GM19240 (cell line): ENCODE data around the gene AMN1.
A peak's percentile ranks its signal among the peaks of the same experiment; 100 is the strongest.
"Not testable (repeated sequence)": the region's sequence is repeated elsewhere in the genome, so short reads cannot be mapped to it uniquely, and the experiment has no call there.

Source experiments
- DNase-seq: peaks from one replicate; pipeline ENCODE4 v3.0.0; 2011; ENCODE audit warnings: low spot score; ENCODE audit not compliant: insufficient read length

AMN1 gene

DNA sequence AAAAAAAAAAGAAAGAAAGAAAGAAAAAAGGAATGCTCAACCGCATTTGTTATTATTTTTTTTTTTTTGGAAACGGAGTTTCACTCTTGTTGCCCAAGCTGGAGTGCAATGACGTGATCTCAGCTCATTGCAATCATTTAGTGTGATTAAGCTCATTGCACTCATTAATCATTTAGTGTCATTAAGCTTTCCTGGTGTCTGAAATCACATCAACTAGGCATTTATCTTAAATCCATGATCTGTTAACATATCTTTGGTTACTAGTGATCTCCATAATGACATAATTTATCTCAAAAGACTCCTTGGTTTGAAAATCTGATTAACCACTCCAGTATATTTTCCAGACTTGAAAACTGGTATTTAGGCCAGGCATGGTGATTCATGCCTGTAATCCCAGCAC is 43.0 kb downstream of the AMN1 start:
- DNase-seq, result no peak

DNA sequence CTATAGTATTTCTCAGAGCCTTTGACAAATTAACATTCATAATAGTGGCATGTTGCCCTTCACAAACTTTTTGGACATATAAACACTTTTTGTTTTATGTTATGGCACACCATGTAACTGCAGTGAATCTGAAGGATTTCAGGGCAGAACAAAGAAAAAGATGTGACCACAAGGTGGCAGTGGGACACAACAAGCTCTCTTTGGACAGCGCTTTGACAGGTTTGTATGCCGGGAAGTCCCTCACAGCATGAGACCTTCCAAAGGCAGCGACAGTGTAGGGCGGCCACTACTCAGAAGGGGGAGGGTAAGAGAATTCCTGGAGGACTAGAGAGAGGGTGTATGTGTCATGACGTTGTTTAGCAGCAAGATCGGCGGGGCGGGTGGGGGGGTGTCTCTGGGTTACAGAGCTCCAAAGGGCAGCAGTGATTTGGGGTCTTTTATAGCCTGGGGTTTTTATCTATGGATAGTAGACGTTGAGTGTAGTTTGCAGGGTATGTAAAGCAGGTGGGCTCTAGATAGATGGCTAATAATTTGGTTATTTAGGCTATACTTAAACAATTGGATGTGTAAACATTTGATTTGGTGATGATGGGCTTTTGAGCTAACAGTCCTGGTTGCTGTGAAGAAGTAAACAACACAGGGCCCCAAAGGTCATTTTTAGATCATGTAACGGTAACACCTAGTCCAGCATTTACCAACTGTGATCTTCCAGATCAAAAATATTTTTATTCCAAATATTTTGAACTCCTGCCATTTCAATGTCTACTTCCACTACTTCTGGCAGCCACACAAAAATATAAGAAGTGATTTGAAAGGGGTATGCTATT is 46.5 kb downstream of the AMN1 start:
- peak; percentile 40 for DNase-seq

DNA sequence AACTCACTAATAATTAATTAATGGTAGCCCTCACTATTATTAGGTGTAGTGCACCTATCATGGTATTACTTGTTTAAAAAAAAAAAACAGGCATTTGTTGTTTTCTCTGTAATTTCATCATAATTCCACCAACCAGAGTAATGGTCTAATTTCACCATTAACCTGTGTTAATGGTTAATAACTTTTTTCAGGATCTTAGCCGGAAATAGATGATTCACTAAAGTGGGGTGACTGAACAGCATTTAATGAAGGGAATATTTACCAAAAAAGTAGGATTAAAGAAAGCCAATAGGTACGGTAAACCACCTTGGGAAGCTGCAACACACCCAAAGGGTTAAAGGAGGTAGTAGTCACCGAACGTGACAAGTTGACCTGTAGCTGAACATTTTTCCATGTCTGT is 56.3 kb downstream of the AMN1 start:
- DNase-seq, result no peak

DNA sequence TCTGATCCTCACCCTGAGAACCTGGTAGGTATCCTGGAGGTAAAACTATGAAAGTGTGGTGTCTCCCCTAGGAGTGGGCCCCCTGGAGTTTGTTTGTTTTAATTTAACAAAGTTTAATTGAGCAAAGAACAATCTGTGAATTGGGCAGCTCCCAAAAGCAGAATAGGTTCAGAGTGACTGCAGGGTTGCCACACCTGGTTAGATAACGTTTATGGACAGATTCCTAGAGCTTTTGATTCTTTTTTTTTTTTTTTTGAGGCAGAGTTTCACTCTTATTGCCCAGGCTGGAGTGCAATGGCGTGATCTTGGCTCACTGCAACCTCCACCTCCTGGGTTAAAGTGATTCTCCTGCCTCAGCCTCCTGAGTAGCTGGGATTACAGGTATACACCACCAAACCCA is 59.2 kb downstream of the AMN1 start:
- DNase-seq, result not testable (repeated sequence)

DNA sequence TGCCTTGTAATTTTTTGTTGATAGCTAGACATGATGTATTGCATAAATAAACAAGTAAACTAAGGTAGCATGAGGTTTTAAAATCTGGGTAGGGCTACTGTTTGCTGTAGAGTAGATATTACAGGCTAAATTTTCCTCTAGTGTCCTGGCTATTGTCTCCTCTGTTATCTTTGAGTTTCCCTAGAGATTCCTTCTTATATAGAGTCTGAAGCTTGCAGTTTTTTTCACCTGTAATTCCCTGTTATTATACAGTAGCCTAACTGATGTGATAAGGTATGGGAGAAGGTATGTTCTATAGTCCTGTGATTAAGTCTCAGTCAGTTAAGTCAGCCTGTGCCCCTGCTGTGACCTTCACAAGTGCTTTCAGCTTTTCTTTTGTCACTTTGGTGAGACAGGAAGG is 59.8 kb downstream of the AMN1 start:
- no peak for DNase-seq

DNA sequence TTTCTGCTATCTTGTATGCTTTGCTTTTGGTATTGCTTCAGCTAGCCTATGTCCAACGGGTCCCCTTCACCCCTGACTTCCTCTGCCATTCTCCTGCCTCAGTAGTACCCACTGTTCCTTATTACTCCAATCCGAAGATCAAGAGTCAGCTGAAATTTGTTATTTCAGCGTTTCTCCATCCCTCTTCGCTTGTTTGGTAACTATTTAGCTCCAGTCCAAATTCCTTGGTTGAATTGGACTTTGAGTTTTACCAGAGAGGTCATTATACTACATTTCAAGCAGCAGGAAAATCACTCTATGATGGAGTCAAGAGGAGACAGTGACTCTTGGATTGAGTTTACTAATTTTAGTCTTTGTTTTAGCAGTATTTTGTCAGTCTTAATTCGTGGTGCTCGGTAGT is 64.8 kb downstream of the AMN1 start:
- no peak for DNase-seq

DNA sequence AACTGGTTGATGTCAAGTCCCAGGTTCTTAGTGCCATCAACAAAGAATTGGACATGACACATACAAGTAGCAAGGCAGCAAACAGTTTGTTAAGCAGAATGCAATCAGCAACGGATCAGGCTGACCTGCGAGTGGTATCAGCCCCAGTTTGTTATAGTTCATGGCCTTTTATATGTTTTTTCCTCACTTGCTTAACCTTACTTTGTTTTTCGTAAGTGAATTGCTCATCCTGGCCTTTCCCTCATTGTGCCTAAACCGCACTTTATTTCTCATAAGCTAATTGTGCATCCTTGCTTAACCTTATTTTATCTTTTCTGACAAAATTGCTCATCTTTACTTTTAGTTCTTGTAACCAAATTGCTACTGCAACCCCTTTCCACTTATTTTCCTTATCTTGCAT is 65.2 kb downstream of the AMN1 start:
- no peak for DNase-seq

DNA sequence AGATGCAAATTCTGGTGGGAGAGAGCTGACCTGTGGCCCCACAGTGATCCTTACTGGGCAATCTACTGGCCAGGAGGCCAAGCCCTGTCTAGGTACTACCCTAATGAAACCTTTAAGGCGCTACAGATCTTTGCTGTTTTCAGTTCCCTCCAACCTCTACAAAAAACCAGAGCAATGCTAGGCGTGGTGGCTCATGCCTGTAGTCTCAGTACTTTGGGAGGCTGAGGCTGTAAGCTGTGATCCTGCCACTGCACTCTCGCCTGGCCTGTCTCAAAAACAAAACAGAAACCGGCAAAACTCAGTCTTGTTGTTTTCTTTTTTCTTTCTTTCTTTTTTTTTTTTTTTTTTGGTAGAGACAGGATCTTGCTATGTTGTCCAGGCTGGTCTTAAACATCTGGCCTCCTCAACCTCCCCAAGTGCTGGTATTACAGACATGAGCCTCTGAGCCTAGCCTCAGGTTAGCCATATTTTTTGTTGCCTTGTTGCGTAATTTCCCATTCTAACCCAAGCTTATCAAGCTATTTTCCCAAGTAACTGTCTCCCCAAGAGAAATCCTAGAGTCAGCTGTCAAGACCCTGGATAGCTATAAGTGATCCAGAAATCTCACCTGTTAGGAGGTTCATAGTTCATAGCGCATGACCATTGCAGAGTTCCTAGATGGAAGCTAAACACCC is 66.5 kb downstream of the AMN1 start:
- no peak for DNase-seq

DNA sequence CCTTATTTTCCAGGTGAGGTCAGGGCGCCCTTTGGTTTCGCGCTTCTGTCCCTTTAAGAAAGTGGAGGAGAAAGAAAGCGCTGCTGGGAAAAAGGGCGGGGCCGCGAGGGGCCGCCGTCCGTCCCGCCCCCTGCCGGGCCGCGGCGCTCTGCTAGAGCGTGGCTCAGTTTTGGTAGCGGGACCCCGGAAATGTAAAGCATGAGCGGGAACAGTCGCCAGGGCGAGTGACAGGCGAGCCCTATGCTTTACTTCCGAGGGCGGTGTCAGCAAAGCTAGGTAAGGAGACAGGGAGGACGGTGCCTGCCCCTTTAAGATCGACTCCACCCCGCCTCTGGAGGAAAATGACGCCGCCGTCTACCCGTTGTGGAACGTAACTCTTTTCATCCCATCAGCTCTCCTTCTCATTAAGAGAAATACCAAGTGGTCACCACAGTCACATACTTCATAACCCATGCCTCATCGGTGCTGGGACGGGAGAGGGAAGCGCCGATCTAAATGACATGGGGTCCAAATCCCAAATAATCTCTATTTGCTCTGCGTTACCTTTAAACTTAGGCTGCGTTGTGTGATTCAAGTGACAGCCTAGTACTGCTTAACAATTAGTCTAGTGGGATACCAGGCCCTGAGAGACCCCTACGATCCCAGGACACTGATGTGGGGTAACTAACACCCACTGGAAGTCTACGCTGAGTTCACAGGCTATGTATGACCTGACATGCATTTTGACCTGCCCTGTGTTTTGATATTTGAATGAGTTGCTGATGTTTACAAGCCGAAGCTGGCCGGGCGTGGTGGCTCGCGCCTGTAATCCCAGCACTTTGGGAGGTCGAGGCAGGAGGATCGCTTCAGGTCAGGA is 69.5 kb downstream of the AMN1 start, which contains the start of gene ETFBKMT:
TSS of gene ETFBKMT (plus strand) at position 602 of the 856 bp plus-strand sequence. CDS start 2,266 bp downstream, outside the sequence.
- peak; percentile 72 for DNase-seq

DNA sequence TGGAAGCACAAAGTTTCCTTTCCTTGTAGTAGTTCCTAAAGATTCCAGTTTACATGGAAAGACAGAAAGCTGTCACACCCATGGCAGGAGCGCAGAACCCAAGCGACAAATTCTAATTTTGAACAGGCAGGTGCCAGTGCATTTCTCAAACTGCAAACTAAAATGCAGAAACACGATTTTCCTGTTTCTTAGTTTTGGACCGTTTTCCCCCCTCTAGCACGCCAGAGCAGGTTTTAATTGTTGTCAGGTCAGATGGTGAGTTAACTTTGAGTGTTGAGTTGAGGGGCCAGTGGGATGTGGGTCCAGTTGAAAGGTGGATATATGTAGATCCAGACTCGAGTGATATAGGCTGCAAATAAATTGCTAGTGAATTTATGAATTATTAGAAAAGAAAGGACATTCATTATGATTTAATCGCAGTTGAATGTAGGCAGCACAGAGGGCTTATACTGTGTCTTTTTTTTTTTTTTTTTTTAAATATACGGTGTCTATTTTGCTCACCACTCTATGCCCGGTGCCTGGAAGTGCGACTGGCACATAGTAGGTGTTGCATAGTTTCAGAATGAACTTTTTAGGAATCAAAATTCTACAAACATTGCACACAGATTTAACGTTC is 70.2 kb downstream of the AMN1 start:
- DNase-seq, result no peak

DNA sequence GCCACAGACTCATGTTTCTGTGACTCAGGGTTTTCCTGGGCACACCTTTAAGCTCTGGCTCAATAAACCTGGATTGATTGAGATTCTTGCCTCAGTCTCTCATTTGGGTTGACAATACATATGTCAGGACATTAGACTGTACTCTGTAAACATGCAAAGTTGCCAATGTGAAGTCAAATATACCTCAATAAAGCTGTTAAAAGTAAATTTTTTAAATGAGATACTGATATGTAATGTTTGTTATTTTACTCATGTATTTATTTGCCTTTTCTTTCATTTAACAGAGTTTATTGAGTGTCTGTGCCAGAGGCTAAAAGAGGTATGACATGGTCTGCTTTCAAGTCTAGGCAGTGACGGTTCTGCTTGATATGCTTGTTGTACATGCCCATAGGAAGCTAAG is 73.0 kb downstream of the AMN1 start:
- DNase-seq, result no peak

DNA sequence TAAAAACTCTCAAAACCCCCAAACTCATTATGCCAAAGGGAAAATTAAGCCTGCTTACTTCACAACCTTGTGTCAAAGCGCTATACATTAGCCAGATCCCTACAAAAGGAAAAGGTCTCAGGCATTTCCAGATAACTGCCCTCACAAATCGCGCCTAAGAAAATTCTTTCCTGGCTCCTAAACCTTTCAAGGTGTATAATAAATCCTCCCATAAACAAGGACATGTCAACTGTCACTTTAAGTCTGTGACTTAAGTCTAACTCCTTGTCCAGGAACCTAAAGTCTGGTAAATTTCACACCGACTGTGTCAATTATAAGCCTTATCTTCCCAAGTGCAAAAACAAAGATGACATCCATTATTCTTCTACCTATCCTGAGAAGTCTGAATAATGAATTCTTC is 73.6 kb downstream of the AMN1 start:
- DNase-seq, result no peak

DNA sequence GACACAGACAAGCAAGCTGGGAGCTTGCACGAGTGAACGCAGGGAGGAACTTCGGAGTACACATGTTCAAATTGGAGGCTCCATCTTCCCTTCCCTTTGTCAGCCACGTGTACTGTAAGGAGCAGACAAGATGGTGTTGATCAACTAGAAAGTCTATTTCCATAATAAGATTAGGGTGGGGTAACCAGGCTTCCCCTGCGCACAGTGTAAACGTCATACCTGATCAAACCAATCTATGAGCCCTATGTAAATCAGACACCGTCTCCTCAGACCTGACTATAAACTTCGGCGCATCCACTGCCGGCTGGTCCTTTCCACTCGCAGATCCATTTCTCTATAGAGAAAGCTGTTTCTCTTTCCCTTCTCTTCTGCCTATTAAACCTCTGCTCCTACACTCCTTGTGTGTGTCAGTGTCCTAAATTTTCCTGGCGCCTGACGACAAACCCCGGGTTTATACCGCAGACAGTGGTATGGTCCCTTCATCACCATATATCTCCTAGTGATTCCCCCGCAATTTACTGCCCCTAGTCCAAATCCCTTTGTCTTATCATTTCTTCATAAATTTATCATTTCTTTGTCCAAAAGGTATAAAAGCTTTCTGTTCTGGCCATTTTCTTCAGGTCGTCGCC is 76.8 kb downstream of the AMN1 start:
- no peak for DNase-seq

DNA sequence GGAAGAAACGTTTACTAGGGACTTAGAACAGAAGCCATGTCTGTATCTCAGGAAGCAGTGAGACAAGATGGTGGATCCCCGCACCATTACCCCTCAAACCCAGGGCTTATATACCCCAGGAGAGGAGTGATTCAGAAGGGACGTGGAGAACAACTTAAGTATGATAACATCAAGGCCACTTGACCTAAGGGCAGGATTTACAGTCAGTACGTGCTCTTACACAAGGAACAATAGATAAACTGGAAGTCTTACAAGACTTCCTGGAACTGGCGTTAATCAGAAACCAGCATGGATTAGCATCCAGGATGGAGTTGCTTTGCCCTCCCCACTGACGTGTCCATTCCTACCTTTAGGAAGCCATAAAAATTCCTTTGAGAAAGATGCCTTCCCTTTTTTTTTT is 77.9 kb downstream of the AMN1 start:
- DNase-seq, result no peak

DNA sequence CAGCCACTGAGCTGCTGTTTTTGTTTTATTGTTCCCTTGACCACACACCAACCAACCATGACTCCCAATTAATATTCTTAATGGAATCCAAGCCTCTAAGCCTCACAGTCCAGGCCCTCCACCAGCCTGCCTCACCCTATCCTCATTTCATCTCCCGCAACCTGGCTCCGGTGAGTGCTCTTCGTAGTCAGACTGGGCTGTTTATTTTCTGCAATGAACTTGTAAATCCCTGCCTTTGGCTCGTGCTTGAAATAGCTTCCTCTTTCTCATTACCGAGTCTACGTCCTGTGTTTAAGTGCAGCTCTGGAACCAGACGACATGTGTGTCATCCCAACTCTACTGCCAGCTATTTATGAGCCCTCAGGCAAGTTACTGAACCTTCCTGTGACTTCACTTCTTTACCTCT is 81.7 kb downstream of the AMN1 start:
- no peak for DNase-seq

DNA sequence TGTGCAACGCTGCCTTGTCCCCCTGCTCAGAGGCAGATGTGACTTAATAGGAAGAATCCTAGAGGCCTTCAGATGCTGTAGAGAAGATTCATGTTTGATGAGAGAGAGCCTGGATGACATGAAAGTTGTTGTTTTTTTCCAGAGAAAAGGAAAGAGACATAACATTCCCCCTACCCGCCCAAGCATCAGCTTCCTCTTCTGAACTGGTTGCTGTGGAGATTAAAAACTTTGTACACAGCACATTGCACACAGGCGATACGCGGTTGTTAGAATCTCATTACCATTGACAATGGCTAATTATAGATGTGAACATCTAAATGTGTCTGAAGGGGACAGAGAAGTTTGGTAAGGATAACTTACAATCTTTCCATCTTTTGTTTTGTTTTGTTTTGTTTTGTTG is 82.9 kb downstream of the AMN1 start:
- no peak for DNase-seq

DNA sequence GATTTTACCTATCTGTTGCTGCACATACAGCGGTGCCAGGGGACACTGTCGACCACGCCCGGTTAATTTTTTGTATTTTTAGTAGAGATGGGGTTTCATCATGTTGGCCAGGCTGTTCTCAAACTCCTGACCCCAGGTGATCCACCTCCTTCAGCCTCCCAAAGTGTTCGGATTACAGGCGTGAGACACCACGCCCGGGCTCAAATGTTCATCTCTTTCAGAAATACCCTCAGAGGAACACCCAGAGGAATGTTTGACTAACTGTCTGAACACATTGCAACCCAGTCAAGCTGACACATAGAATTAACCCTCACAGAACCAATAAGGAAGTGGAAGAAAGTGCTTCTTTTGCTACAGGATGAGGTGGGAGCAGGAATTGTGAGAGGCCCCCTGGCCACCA is 84.3 kb downstream of the AMN1 start:
- no peak for DNase-seq

DNA sequence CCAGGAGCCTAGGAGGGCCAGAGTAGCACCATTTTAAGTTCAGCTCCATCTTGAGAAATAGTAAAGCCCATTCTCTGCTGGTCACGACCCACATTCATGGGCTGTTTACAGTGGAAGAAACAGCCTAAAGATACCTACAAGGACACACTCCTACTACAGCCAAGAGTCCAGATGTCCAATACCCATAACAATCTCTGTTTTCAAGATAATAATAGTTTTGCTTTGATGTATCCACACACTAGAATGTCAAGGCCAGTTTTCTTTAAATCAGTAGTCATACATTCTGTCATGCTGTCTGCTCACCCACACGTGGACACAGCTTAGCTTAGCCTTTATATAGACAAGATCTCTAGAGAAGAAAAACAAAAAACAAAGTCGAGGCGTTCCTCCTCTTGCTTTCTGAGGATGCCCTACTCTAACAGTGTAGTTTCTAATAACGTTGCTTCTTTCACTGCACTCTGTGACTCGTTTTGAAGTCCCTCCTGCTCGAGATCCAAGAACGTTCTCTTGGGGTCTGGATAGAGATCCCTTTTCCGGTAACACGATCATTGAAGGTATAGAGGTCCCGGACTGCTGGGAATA is 87.2 kb downstream of the AMN1 start:
- no peak for DNase-seq

DNA sequence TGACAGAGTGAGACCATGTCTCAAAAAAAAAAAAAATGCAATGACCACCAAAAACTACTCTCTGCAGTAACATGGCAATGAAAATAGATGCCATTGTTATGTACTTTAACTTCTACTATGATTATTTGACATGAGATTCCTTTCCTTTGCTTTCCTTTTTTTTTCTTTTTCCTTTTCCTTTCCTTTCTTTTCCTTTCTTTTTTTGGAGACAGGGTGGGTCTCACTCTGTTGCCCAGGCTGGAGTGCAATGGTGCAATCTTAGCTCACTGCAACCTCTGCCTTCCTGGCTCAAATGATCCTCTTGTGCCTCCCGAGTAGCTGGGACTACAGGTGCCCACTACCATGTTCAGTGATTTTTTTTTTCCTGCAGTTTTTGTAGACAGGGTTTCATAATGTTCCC is 94.2 kb downstream of the AMN1 start:
- DNase-seq, result no peak

DNA sequence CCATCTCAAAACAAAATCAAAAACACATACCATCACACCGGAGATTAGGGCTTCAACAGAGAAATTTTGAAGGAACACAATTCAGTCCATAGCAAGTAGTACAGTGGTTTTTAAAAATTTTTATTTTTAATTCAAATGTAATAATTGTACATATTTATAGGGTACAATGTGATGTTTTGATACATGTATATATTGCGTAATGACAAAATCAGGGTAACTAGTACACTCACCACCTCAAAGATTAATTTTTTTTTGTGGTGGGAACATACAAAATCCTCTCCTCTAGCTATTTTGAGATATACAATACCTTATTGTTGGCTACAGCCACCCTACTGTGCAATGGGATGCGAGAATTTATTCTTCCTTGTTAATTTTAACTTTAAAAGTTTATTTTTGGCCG is 95.4 kb downstream of the AMN1 start:
- DNase-seq, result no peak

DNA sequence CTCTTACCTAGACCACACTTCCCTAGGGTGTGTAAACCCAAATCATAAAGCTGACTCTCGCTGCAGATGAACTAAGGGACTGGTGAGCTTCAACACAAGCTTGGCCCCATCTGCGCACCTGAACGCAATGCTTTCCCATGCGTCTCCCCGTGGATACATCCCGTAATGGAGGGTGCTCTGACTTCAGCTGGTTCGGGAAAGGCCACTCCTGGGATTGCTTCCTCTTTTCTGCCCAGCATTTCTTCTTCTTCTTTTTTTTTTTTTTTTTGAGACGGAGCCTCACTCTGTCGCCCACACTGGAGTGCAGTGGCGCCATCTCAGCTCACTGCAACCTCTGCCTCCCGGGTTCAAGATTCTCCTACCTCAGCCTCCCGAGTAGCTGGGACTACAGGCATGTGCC is 97.0 kb downstream of the AMN1 start:
- no peak for DNase-seq
